ENCODE data around the gene SLC16A10. TPM values are rescaled to one million over a fixed set of nuclear protein-coding genes. Genes with fewer than 3 reads are reported as not detected.

SLC16A10 gene
- total and polyA plus RNA-seq, 3 experiments from 2014 or later: 2.2 to 3.5 (median 3.3) TPM

DNA sequence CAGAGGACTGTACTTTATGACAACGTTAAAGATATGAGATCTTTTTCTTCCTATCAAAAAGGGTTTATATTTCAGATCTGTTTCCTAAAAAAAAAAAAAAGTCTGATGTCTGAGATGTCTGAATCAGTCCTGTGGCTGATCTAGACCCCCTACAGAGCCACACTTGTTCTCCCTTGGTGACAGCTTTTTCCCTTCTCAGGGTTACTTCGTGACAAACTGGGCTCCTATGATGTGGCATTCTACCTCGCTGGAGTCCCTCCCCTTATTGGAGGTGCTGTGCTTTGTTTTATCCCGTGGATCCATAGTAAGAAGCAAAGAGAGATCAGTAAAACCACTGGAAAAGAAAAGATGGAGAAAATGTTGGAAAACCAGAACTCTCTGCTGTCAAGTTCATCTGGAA, 134.5 kb downstream of the SLC16A10 start:
- no peak overlapping the region for H3K4me3 ChIP-seq (ENCODE audit: low read length)
- Mint-ChIP-seq H3K27ac (peak overlapping the region in 1 of 8 donors; percentile 24), H3K36me3 (no peaks in the 10 kb centered on the region), H3K4me3 (no peak overlapping the region), H3K27me3 (peaks cover 2 to 19% of the 10 kb centered on the region in 2 donors), H3K4me1 (no peaks in the 10 kb centered on the region), H3K9me3 (peaks cover 0 to 1% (median 0%) of the 10 kb centered on the region in 5 donors)
- POLR2A ChIA-PET: no interaction called here
- no peaks in the 10 kb centered on the region for H3K36me3 ChIP-seq (ENCODE audit: insufficient read depth, low read length)
- no peaks in the 10 kb centered on the region for H3K4me1 ChIP-seq (ENCODE audit: insufficient read depth, low read length)
- H3K9me3 ChIP-seq (ENCODE audit: low read length): no peaks in the 10 kb centered on the region
- no peak overlapping the region for H3K27ac ChIP-seq (ENCODE audit: low read depth, low read length)
- CTCF ChIA-PET: no interaction called here
- no peaks in the 10 kb centered on the region for H3K27me3 ChIP-seq (ENCODE audit: insufficient read depth, low read length, poor library complexity, severe bottlenecking)
- DNase-seq: no peak

- peaks cover 2 to 17% of the 10 kb centered on the region in 2 donors for H3K27me3 Mint-ChIP-seq
- H3K4me1 Mint-ChIP-seq: no peaks in the 10 kb centered on the region
- Histone ChIP-seq H3K27ac (ENCODE audit: low read depth, low read length) (no peak overlapping the region), H3K9me3 (ENCODE audit: low read length) (no peaks in the 10 kb centered on the region), H3K27me3 (ENCODE audit: insufficient read depth, low read length, poor library complexity, severe bottlenecking) (no peaks in the 10 kb centered on the region), H3K4me1 (ENCODE audit: insufficient read depth, low read length) (no peaks in the 10 kb centered on the region), H3K36me3 (ENCODE audit: insufficient read depth, low read length) (no peaks in the 10 kb centered on the region), H3K4me3 (ENCODE audit: low read length) (no peak overlapping the region)
- H3K36me3 Mint-ChIP-seq: no peaks in the 10 kb centered on the region
- H3K27ac Mint-ChIP-seq: no peak overlapping the region
- ChIA-PET CTCF (interaction anchor here (1.3 to 2.0 kb wide), 2 partner anchors 37 to 165 kb away, joined by 3 to 4 read pairs; a partner anchor contains a TSS), POLR2A (no interaction called here)
- H3K4me3 Mint-ChIP-seq: no peak overlapping the region
- no peak for DNase-seq
- peaks cover 0 to 1% (median 0%) of the 10 kb centered on the region in 5 donors for H3K9me3 Mint-ChIP-seq
Measured at GRCh38 chr6:111222341-111222740, 135.0 kb downstream of the SLC16A10 start.

- POLR2A ChIA-PET: no interaction called here
Measured at GRCh38 chr6:111228094-111228493, 140.8 kb downstream of the SLC16A10 start.

GRCh38 chr6:111230351-111231089, 143.2 kb downstream of the SLC16A10 start:
- CTCF ChIA-PET: no interaction called here
- no peak for DNase-seq
- no peaks in the 10 kb centered on the region for H3K36me3 ChIP-seq (ENCODE audit: insufficient read depth, low read length)
- H3K4me1 ChIP-seq (ENCODE audit: insufficient read depth, low read length): no peaks in the 10 kb centered on the region
- H3K27ac Mint-ChIP-seq: peak overlapping the region in 1 of 8 donors; percentile 76
- no peaks in the 10 kb centered on the region for H3K9me3 ChIP-seq (ENCODE audit: low read length)
- peaks cover 2 to 24% of the 10 kb centered on the region in 2 donors for H3K27me3 Mint-ChIP-seq
- H3K9me3 Mint-ChIP-seq: no peaks in the 10 kb centered on the region
- H3K27ac ChIP-seq (ENCODE audit: low read depth, low read length): no peak overlapping the region
- POLR2A ChIA-PET: no interaction called here
- H3K4me3 Mint-ChIP-seq: no peak overlapping the region
- H3K36me3 Mint-ChIP-seq: peaks cover 0 to 2% (median 0%) of the 10 kb centered on the region in 3 donors
- H3K4me1 Mint-ChIP-seq: no peaks in the 10 kb centered on the region
- no peaks in the 10 kb centered on the region for H3K27me3 ChIP-seq (ENCODE audit: insufficient read depth, low read length, poor library complexity, severe bottlenecking)
- H3K4me3 ChIP-seq (ENCODE audit: low read length): no peak overlapping the region

More at GRCh38 chr6:111228094-111228493, 140.8 kb downstream of the SLC16A10 start:
- no peak for DNase-seq
- Mint-ChIP-seq H3K36me3 (no peaks in the 10 kb centered on the region), H3K27me3 (peaks cover 2 to 4% of the 10 kb centered on the region in 2 donors), H3K9me3 (peaks cover 0 to 1% (median 0%) of the 10 kb centered on the region in 5 donors), H3K27ac (no peak overlapping the region), H3K4me1 (no peaks in the 10 kb centered on the region), H3K4me3 (no peak overlapping the region)
- Histone ChIP-seq H3K36me3 (ENCODE audit: insufficient read depth, low read length) (no peaks in the 10 kb centered on the region), H3K4me1 (ENCODE audit: insufficient read depth, low read length) (no peaks in the 10 kb centered on the region), H3K27ac (ENCODE audit: low read depth, low read length) (no peak overlapping the region), H3K9me3 (ENCODE audit: low read length) (no peaks in the 10 kb centered on the region), H3K27me3 (ENCODE audit: insufficient read depth, low read length, poor library complexity, severe bottlenecking) (no peaks in the 10 kb centered on the region), H3K4me3 (ENCODE audit: low read length) (no peak overlapping the region)
- CTCF ChIA-PET: no interaction called here

GRCh38 chr6:111231090-111231459, 143.8 kb downstream of the SLC16A10 start:
- peaks cover 0 to 2% (median 0%) of the 10 kb centered on the region in 3 donors for H3K36me3 Mint-ChIP-seq
- POLR2A ChIA-PET: no interaction called here

GRCh38 chr6:111237852-111238251, 150.5 kb downstream of the SLC16A10 start:
- ChIA-PET POLR2A (no interaction called here), CTCF (no interaction called here)
- Histone ChIP-seq H3K4me3 (ENCODE audit: low read length) (no peak overlapping the region), H3K27me3 (ENCODE audit: insufficient read depth, low read length, poor library complexity, severe bottlenecking) (no peaks in the 10 kb centered on the region), H3K36me3 (ENCODE audit: insufficient read depth, low read length) (no peaks in the 10 kb centered on the region), H3K4me1 (ENCODE audit: insufficient read depth, low read length) (no peaks in the 10 kb centered on the region), H3K9me3 (ENCODE audit: low read length) (no peaks in the 10 kb centered on the region), H3K27ac (ENCODE audit: low read depth, low read length) (no peak overlapping the region)
- peaks cover 0 to 2% (median 0%) of the 10 kb centered on the region in 3 donors for H3K36me3 Mint-ChIP-seq
- DNase-seq: no peak
- H3K4me3 Mint-ChIP-seq: no peak overlapping the region
- H3K27ac Mint-ChIP-seq: no peak overlapping the region
- no peaks in the 10 kb centered on the region for H3K4me1 Mint-ChIP-seq
- H3K27me3 Mint-ChIP-seq: peaks cover 4 to 23% of the 10 kb centered on the region in 2 donors
- no peaks in the 10 kb centered on the region for H3K9me3 Mint-ChIP-seq

More at GRCh38 chr6:111231090-111231459, 143.8 kb downstream of the SLC16A10 start:
- no peaks in the 10 kb centered on the region for H3K9me3 Mint-ChIP-seq
- H3K27ac ChIP-seq (ENCODE audit: low read depth, low read length): no peak overlapping the region
- no peaks in the 10 kb centered on the region for H3K9me3 ChIP-seq (ENCODE audit: low read length)
- CTCF ChIA-PET: no interaction called here
- no peaks in the 10 kb centered on the region for H3K36me3 ChIP-seq (ENCODE audit: insufficient read depth, low read length)
- peaks cover 2 to 24% of the 10 kb centered on the region in 2 donors for H3K27me3 Mint-ChIP-seq
- no peaks in the 10 kb centered on the region for H3K27me3 ChIP-seq (ENCODE audit: insufficient read depth, low read length, poor library complexity, severe bottlenecking)
- H3K27ac Mint-ChIP-seq: no peak overlapping the region
- H3K4me1 ChIP-seq (ENCODE audit: insufficient read depth, low read length): no peaks in the 10 kb centered on the region
- DNase-seq: no peak
- no peaks in the 10 kb centered on the region for H3K4me1 Mint-ChIP-seq
- H3K4me3 ChIP-seq (ENCODE audit: low read length): no peak overlapping the region
- no peak overlapping the region for H3K4me3 Mint-ChIP-seq

DNA sequence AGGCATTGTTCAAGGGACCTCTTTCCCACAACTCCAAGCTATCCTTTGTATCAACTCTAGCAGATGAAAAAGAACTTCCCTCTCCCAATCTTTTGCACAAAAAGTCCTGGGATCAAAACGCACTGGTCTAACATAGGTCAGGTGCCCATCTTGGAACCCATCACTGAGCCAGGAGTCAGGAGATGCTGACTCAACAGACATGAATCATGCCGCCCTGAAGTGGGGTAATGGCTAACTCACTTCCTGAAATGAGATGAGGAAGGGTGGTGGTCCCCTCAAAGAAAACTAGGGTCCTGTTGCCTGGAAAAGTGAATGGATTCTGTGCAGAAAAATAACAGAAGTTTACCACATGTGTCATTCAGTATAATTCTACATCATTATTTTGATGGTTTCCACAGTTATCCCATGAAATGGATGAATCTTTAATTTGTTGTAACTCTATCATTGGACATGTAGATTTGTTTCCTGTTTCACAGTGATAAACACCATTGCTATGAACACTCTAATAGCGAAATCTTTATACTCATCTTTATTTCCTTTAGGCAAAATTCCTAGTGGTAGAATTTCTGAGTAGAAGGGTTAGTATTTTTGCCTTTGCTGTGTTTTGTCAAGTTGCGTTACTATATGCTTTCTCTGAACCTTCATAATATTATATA, 151.3 kb downstream of the SLC16A10 start:
- Mint-ChIP-seq H3K36me3 (no peaks in the 10 kb centered on the region), H3K4me3 (no peak overlapping the region), H3K4me1 (no peaks in the 10 kb centered on the region), H3K27ac (no peak overlapping the region), H3K9me3 (no peaks in the 10 kb centered on the region), H3K27me3 (peaks cover 5 to 21% of the 10 kb centered on the region in 2 donors)
- no peaks in the 10 kb centered on the region for H3K4me1 ChIP-seq (ENCODE audit: insufficient read depth, low read length)
- H3K27me3 ChIP-seq (ENCODE audit: insufficient read depth, low read length, poor library complexity, severe bottlenecking): no peaks in the 10 kb centered on the region
- ChIA-PET POLR2A (no interaction called here), CTCF (no interaction called here)
- H3K9me3 ChIP-seq (ENCODE audit: low read length): no peaks in the 10 kb centered on the region
- no peaks in the 10 kb centered on the region for H3K36me3 ChIP-seq (ENCODE audit: insufficient read depth, low read length)
- no peak overlapping the region for H3K27ac ChIP-seq (ENCODE audit: low read depth, low read length)
- DNase-seq: no peak
- H3K4me3 ChIP-seq (ENCODE audit: low read length): no peak overlapping the region

DNA sequence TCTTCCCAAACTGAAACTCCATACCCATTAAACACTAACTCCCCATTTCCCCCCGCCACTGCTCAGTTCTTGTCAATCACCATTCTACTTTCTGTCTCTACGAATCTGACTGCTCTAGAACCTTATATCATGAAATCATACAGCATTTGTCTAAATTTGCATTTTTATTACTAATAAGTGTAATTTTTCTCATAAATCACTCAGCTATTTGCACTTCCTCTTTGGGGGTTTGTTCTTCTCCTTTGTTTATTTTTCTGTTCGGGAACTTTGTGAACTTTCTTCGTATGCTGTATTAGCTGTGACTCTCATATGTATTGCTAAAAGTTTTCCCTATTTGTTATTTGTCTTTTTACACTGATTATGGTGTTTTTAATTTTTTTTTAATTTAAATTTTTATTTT, 152.2 kb downstream of the SLC16A10 start:
- Histone ChIP-seq H3K9me3 (ENCODE audit: low read length) (no peaks in the 10 kb centered on the region), H3K4me3 (ENCODE audit: low read length) (no peak overlapping the region), H3K36me3 (ENCODE audit: insufficient read depth, low read length) (no peaks in the 10 kb centered on the region), H3K4me1 (ENCODE audit: insufficient read depth, low read length) (no peaks in the 10 kb centered on the region), H3K27me3 (ENCODE audit: insufficient read depth, low read length, poor library complexity, severe bottlenecking) (no peaks in the 10 kb centered on the region), H3K27ac (ENCODE audit: low read depth, low read length) (no peak overlapping the region)
- H3K9me3 Mint-ChIP-seq: no peaks in the 10 kb centered on the region
- no peaks in the 10 kb centered on the region for H3K36me3 Mint-ChIP-seq
- no peaks in the 10 kb centered on the region for H3K4me1 Mint-ChIP-seq
- H3K27ac Mint-ChIP-seq: no peak overlapping the region
- ChIA-PET CTCF (interaction anchor here (0.9 kb wide), 1 partner anchor 239 kb away, joined by 3 read pairs; no protein-coding TSS in a partner anchor), POLR2A (no interaction called here)
- H3K27me3 Mint-ChIP-seq: peaks cover 4 to 16% of the 10 kb centered on the region in 2 donors
- DNase-seq: no peak
- no peak overlapping the region for H3K4me3 Mint-ChIP-seq

Data from CD8-positive, alpha-beta memory T cell (primary cell).